HG02623 (cell line): Measurements from ENCODE around the gene JUP.
"Not testable (repeated sequence)": the region's sequence is repeated elsewhere in the genome, so short reads cannot be mapped to it uniquely, and the experiment has no call there.

Source experiments
- ATAC-seq: cut with Tn5 transposase; IDR thresholded peaks from one replicate; pipeline ENCODE4 v1.9.1; 2021; ENCODE audit warnings: moderate library complexity; ENCODE audit not compliant: unreplicated experiment

JUP gene

GRCh38 chr17:41781404-41782110 is 5.0 kb downstream of the JUP start:
- ATAC-seq = no peak

DNA sequence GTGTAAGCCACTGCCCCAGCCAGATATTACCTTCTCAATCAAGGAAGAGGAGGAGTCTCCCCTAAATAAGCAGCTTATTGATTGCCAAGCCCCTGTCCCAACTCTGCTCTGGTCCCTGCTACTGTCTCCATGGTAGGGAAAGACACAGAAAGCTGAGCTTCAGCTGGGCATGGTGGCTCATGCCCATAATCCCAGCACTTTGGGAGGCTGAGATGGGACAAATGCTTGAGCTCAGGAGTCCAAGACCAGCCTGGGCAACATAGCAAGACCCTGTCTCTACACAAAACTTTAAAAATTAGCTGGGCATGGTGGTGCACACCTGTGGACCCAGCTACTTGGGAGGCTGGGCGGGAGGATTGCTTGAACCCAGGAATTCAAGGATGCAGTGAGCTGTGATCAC is 6.6 kb downstream of the JUP start:
- ATAC-seq = no peak

- ATAC-seq = no peak
Measured at GRCh38 chr17:41777574-41778188, 8.8 kb downstream of the JUP start.

GRCh38 chr17:41777157-41777573 is 9.3 kb downstream of the JUP start:
- no peak for ATAC-seq

GRCh38 chr17:41776262-41776900 is 10.1 kb downstream of the JUP start:
- ATAC-seq = not testable (repeated sequence)

DNA sequence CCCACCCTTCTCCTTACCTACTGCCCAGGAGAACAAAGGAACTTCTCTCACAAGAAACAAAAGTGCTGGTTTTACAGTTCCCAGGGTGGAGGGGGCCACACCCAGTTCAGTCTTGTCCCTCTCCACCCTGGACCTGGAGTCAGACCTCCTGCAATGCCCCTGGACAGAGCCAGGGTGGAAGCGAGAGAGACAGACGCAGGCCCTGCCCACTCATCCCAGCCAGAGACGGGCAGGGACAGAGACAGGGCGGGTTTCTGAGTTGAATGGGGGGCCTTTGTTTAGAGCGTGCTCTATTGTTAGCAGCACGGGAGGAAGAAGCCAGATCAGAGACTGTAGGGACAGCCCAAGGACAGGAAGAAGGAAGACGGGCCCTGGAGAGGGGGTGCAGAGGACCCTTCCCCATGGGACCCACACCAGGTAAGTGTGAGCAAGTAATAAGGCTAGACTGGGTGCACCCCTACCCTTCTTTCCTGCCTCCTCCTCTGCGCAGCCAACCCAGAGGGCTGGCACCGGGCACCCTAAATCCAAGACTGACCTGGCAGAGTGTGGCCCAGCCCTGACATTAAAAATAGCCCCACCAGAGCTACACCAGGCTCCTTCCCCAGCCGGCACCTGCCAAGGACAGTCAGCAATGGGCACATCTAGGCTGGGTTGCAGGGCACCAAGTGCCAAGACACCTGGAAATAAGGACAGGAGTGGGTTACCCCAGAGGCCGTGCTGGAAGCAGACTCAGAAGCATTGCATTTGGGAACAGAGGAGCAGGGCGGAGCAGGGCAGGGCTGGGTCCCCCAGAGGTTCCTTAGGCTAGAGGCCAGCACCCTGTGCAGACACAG is 10.9 kb downstream of the JUP start:
- no peak for ATAC-seq

- ATAC-seq = no peak
Measured at GRCh38 chr17:41773731-41774193, 12.7 kb downstream of the JUP start.

- ATAC-seq = no peak
Measured at GRCh38 chr17:41773190-41773588, 13.3 kb downstream of the JUP start.

DNA sequence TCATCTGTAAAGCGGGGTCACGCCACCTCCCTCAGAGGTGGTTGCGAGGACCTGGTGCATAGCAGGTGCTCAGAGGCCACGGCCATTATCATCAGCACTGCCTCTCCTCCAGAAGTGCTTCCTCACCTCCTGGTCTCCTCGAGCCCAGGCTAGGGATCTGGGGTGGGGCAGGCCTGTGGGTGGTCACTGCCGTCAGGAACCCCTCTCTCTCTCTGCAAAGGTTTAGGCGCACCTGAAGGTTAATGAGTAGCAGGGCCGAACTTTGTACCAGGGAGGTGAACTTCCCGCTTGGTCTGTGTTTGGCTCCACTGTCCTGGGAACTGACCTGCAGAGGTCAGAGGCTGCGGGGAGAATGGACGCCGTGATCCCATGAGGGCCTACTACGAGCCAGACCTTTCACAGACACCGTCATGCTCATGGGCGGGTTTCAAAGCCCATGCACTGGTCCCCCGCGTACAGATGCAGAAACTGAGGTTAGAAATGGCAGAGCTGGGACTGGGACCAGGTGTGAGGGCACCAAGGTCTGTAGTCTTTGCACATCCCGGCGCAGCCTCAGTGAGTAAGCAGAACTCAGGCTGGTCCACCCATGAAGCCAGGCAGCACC is 13.8 kb downstream of the JUP start:
- ATAC-seq = no peak

DNA sequence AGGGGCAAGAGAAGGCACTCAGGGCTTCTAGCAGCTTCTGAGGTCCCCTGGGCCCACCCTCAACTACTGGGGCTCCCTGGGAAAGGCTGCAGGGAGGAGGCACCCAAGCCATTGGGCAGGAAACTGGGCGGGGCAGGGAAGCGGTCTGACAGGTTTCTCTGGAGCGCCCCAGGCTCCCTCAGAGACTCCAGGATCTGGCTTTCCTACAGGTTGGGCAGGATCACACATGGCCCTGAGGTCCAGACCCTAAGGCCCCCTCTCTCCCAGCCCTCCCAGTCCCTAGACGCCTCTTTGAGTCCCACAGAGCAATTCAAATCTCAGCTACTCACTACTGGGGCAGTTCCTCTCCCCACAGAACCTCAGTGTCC is 14.3 kb downstream of the JUP start:
- ATAC-seq = no peak

- no peak for ATAC-seq
Measured at GRCh38 chr17:41771389-41772206, 14.9 kb downstream of the JUP start.

DNA sequence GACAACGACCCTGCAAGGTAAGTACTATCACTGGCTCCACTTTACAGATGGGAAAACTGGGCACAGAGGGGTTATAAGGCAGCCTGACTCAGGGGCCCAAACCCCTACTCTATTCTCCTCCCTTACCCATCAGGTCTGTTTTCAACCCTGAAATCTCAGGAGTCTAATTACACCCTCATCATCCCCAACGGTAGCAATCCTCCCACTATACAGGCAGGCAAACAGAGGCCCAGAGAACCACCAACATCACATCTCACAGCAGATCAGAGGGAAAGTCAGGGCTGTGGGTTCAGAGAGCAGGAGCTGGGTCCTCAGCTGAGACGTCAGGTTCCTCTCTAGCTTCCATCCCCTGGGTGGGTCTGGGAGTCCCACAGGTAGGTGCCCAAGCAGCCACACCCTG is 16.5 kb downstream of the JUP start:
- no peak for ATAC-seq

- ATAC-seq = no peak
Measured at GRCh38 chr17:41769346-41769862, 17.1 kb downstream of the JUP start.

GRCh38 chr17:41768682-41769288 is 17.7 kb downstream of the JUP start:
- no peak for ATAC-seq

- ATAC-seq = no peak
Measured at GRCh38 chr17:41767324-41768042, 19.0 kb downstream of the JUP start.

DNA sequence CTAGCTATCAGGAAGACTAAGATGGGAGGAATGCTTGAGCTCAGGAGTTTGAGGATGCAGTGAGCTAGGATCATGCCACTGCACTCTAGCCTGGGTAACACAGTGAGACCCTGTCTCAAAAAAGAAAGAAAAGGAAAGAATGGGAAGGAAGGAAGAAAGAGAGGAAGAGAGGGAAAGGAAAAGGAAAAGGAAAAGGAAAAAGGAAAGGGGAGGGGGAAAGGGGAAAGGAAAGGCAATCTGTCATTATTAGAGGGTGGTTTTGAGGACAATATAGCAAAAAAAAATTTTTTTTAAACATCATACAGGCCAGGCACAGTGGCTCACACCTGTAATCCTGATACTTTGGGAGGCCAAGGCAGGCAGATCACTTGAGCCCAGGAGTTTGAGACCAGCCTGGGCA is 20.4 kb downstream of the JUP start:
- ATAC-seq = no peak

DNA sequence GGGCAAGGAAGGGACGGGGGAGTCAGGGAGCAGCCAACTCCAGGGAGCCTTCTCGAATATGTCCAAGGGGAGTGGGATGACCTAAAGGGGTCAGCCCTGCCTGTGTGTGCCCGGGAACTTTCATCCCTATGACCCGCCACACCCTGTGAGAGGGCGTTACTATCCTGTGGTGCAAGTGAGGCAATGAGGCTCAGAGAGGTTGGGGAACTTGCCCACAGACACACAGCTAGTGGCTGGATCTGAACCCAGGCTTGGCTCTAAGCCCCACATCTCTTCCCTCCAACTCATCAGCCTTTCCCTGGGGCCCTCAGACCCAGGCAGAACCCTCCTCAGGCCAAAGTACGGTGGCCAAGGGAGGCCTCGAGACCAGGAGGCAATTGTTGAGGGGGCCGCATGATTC is 23.2 kb downstream of the JUP start:
- no peak for ATAC-seq

DNA sequence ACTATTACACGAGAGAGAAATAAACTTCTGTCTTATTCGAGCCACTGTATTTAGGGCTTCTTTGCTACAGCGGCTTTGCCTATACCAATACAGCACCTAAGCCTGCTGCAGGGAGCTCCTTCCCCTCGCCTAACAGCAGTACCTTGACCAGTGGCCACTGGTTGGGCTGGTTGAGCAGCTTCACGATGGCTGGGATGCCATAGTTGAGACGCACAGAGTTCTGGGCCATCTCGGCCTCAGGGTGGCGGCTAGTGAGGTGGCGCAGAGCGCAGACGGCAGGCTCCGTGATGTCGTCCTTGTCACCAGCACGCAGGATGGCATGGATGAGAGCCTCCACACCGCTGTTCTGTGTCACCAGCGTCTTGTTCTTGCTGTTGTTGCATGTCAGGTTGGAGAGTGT is 23.7 kb downstream of the JUP start:
- no peak for ATAC-seq

- ATAC-seq = no peak
Measured at GRCh38 chr17:41762391-41762790, 24.1 kb downstream of the JUP start.
